Activated CD4-positive, alpha-beta T cell treated with anti-CD3 and anti-CD28 coated beads, Interleukin-2, Interleukin-6, amounts not matched to agents 100 ng/mL and 50 ng/mL, durations not matched to agents 16 hours and 8 hours (primary cell): Measurements from ENCODE around the gene ST8SIA6.

Experiments used
- DNase-seq: peaks from one replicate; pipeline ENCODE4 v3.0.0-alpha.2; 2020

Gene ST8SIA6

DNA sequence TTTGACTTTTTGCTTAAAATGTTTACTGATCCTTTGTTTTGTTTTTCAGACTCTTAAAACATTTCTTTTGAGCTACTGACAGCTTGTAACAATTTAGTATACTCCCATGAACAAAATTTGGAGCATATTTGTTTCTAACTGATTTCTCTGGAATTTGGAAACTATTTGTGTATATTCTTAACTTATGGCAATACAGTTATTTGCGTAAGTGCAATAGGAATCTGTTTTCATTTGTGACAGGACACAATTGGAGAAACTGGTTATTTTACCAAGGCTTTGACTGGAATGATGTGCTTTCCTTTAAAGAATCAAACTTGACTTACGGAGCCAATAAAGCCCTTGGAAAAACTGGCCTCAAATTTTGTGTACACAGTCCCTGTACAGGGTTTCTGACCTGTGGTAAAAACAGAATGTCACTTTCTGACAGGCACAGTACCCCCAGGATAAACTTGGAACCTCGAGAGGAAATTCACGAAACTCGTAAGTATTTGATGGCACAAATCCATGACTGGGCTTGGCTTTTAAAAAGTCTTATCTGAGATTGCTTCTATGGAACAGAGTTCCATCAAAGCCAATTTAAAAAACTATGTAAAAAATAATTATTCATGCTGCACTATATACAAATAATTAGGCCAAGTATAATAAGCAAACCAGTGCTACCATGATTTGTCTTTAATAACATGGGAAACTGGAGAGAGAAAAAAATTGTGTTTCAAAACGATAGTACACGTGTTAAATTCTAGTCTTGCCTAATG, 70.4 kb downstream of the ST8SIA6 start:
- DNase-seq, result no peak

GRCh38 chr10:17381502-17382142, 72.8 kb downstream of the ST8SIA6 start:
- DNase-seq, result no peak

DNA sequence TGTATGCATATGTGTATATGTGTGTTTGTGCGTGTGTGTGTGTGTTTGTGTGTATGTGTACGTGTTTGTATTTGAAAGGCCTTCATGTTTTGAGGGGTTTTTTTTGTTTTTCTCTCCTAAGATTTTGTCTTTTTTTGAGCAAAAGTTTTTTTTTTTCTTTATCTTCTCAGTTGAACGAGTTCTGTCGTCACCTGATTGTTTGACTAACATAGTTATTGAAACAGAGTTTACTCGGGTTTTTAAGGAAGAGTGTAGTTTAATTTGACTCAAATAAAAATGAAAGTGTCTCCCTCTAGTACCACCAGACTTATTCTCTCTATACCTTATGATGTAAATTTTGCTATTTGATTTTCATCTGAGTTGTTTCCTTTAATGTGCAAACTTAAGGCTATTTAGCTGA, 73.5 kb downstream of the ST8SIA6 start:
- DNase-seq, result no peak

- DNase-seq, result no peak
Observed at GRCh38 chr10:17380016-17380415, 74.4 kb downstream of the ST8SIA6 start.

GRCh38 chr10:17379151-17379690, 75.2 kb downstream of the ST8SIA6 start:
- DNase-seq, result no peak

GRCh38 chr10:17375936-17376584, 78.3 kb downstream of the ST8SIA6 start:
- DNase-seq, result peak; percentile 44

- DNase-seq, result no peak
Observed at GRCh38 chr10:17368708-17369272, 85.6 kb downstream of the ST8SIA6 start.

DNA sequence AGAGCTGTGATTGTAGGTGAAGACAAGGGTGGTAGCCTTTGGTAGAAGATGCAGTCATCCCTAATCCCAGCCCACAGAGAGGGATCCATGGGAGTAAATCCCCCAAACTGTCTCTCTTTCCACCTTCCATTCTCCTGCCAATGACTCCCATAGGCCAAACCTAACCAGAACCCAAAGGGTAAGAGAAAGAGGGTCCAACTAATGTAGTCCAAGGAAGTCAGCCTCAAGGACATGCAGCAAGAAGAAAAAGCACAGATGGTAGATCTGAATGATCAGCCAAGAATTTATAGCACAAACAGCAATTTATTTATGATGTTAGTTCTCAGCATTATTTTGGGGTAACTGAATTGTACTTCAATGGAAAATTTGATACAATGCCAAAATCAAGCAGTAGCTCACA, 87.7 kb downstream of the ST8SIA6 start:
- no peak for DNase-seq

DNA sequence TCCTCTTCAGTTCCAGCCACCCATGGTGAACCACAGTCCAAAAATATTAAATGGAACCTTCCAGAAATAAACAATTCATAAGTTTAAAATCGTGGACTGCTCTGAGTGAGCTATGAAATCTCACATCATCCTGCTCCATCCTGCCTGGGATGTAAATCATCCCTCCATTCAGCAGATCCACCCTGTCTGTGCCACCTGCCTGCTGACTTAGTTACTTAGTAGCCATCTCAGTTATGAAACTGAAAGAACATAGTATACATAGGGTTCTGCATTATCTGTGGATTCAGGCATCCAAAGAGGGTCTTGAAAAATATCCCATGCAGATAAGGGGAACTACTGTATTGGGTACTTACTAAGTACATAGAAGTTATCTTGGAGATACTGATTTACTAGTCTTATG, 89.0 kb downstream of the ST8SIA6 start:
- DNase-seq, result no peak

DNA sequence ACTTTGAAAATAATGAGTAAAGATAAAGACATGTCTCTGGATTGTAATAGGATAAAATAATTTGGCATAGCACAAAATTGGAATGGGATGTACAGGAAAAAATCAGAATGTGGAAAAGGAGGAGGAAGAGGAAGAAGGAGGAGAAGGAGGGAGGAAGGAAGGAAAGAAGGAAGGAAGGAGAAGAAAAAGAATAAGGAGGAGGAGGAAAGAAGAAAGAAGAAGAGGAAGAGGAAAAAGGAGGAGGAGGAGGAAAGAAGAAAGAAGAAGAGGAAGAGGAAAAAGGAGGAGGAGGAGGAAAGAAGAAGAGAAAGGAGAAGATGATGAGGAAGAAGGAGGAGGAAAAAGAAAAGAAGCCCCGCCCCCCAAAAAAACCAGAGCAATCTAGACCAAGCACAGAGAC, 95.9 kb downstream of the ST8SIA6 start:
- no peak for DNase-seq

- DNase-seq, result no peak
Observed at GRCh38 chr10:17357781-17358180, 96.6 kb downstream of the ST8SIA6 start.

- no peak for DNase-seq
Observed at GRCh38 chr10:17356820-17357219, 97.6 kb downstream of the ST8SIA6 start.

- no peak for DNase-seq
Observed at GRCh38 chr10:17354781-17355180, 99.6 kb downstream of the ST8SIA6 start.

DNA sequence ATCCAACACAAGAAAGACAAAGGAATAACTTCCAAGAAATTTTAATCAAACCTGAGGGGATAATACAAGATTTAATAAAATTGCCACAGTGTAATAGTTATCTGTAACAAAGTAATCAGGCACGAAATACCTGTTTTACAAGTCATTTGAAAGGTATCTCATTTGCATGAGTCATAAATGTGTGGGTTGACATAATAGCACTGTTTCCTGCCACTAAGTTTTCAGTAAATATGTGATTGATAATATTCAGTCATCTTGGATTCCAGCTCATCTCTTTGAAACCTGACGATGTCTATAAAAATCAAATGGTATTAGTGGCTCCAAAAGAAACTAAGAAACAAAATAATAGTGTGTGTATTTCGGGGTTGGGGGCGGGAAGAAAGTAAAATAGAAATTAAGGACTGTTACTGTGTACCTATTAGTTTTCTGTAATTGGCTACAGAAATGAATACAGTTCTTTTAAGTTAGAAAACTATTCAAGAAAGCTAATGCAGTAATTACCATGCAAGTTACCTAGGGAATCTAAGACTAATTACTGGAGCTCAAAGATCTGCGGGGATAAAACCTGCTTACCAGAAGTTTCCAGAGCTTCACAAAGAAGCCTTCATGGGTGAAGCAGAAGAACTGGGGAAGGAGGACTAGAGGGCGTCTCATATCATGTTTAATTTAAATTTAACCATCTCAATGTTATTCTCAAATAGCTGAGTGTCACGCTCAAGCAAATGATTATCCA, 100.7 kb downstream of the ST8SIA6 start:
- DNase-seq, result no peak

GRCh38 chr10:17352583-17352982, 101.8 kb downstream of the ST8SIA6 start:
- peak; percentile 9 for DNase-seq

DNA sequence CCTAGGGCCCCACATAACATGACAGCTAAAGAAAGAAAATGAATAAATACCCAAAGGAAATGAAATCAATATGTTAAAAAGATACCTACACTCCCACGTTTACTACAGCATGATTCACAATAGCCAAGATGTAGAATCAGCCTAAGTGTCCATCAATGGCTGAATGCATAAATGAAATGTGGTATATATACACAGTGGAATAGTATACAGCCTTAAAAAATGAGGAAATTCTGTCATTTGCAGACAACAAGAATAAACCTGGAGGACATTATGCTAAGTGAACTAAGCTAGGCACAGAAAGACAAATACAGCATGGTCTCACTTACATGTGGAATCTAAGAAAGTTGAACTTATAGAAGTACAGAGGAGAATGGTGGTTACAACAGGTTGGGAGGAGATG, 102.9 kb downstream of the ST8SIA6 start:
- no peak for DNase-seq

GRCh38 chr10:17349717-17350116, 104.7 kb downstream of the ST8SIA6 start:
- no peak for DNase-seq

GRCh38 chr10:17348501-17349349, 105.7 kb downstream of the ST8SIA6 start:
- DNase-seq, result no peak

DNA sequence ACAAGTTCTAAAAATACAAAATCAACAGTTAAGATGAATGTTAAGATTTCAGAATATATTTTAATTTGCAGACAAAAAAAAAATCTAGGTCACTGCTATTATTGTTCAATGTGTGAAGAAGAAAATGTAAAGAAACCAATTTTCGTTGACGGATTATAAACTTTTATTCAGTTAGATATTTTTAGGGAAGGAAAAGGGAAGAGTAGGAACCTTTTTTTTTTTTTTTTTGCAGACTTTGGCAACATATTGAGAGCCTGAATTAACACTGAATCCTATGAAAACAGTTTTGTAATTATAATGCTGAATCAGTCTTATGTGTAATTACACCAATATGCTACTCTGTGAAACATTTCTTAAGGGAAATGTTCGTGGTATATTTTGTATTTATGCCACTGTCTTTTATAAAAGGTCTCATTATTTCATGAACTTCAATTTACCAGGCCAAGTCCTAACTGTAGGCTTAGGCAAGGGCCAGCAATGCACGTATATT, 106.3 kb downstream of the ST8SIA6 start:
- DNase-seq, result no peak

DNA sequence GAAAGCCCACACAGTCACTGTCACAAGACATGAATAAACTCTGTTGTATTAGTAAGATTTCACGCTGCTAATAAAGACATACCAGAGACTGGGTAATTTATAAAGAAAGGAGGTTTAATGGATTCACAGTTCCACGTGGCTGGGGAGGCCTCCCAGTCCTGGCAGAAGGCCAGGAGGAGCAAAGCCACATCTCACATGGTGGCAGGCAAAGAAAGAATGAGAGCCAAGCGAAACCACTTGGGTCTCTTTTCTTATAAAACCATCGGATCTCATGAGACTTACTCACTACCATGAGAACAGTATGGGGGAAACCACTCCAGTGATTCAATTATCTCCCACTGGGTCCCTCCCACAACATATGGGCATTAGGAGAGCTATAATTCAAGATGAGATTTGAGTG, 110.2 kb downstream of the ST8SIA6 start:
- DNase-seq, result no peak

DNA sequence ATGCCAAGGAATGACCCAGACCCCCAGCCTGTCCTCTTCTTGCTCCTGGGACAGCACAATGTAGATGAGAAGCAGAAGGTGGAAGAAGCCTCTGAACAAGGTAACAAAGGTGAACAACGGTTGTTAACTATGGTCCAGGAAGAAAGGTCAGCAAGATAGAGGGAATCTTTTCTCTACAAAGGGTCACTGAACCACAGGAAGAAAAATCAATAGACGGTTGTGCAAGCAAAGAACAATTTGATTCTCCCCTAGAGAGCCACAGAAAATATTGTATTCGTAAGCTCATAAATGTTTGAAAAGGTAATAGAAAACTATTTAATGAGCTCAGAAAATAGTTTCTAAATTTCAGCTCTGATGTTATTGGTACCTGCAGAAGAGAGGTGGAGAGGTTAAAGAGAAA, 111.3 kb downstream of the ST8SIA6 start:
- no peak for DNase-seq
